ENCODE data around the gene USP2.

GRCh38 chr11:119338965-119339588 lies 42.4 kb downstream of the USP2 start:
- TF ChIP-seq EZH2 (optimal IDR thresholded peaks at IDR 0.05; ENCODE audit: low read depth, low read length) (no peak), CTCF (IDR thresholded peaks at IDR 0.05; ENCODE audit: low read length) (no peak), EZH2phosphoT487 (IDR thresholded peaks at IDR 0.05; ENCODE audit: low read length) (no peak)
